GM23338 (cell line): ENCODE measurements around the gene UTS2. TPM values are rescaled to one million over a fixed set of nuclear protein-coding genes. Genes with fewer than 3 reads are reported as not detected.

Source experiments
- ATAC-seq: fragments of 200-7000 bp; cut with Tn5 transposase; 3 replicates; pipeline ENCODE4 v1.9.1; 2020
- DNase-seq: peaks from one replicate; pipeline ENCODE4 v3.0.0-alpha.2; 2015; ENCODE audit warnings: low spot score
- H2AFZ ChIP-seq: fragments of 200-600 bp; sonication (generic); 2 replicates; pipeline ENCODE4 v1.8.0; 2016; ENCODE audit warnings: antibody characterized with exemption, mild to moderate bottlenecking, moderate library complexity
- H3F3A ChIP-seq: fragments of 200-600 bp; sonication (generic); replicated peaks from 2 replicates; pipeline ENCODE4 v1.8.0; 2017; ENCODE audit warnings: antibody characterized with exemption, mixed run types, low read depth
- H3K27ac ChIP-seq: fragments of 200-600 bp; sonication (generic); 2 replicates; pipeline ENCODE4 v1.6.1; 2016; ENCODE audit warnings: low read depth
- H3K27me3 ChIP-seq: fragments of 200-600 bp; sonication (generic); 2 replicates; pipeline ENCODE4 v1.8.0; 2016; ENCODE audit warnings: mild to moderate bottlenecking, mixed run types, moderate library complexity; ENCODE audit not compliant: insufficient read depth
- H3K36me3 ChIP-seq: fragments of 200-600 bp; sonication (generic); 2 replicates; pipeline ENCODE4 v1.8.0; 2016; ENCODE audit warnings: mild to moderate bottlenecking; ENCODE audit not compliant: insufficient read depth
- H3K4me1 ChIP-seq: fragments of 200-600 bp; sonication (generic); 2 replicates; pipeline ENCODE4 v1.8.0; 2016; ENCODE audit warnings: mild to moderate bottlenecking, moderate library complexity; ENCODE audit not compliant: insufficient read depth
- H3K4me2 ChIP-seq: fragments of 200-600 bp; sonication (generic); 2 replicates; pipeline ENCODE4 v1.7.1; 2017; ENCODE audit warnings: mixed run types
- H3K4me3 ChIP-seq: fragments of 200-600 bp; sonication (generic); 2 replicates; pipeline ENCODE4 v1.6.1; 2016; ENCODE audit warnings: mixed run types
- H3K79me2 ChIP-seq: fragments of 200-600 bp; sonication (generic); replicated peaks from 2 replicates; pipeline ENCODE4 v1.8.0; 2017; ENCODE audit warnings: mild to moderate bottlenecking; ENCODE audit not compliant: insufficient read depth
- H3K9me2 ChIP-seq: fragments of 200-600 bp; sonication (generic); 2 replicates; pipeline ENCODE4 v1.8.0; 2017; ENCODE audit not compliant: insufficient read depth
- H4K20me1 ChIP-seq: fragments of 200-600 bp; sonication (generic); replicated peaks from 2 replicates; pipeline ENCODE4 v1.8.0; 2017; ENCODE audit warnings: mild to moderate bottlenecking; ENCODE audit not compliant: insufficient read depth
- H3K27ac Mint-ChIP-seq: 2 replicates; pipeline ENCODE4 v1.8.0; 2020; ENCODE audit warnings: inconsistent platforms, mild to moderate bottlenecking, moderate library complexity, mixed read lengths
- H3K27me3 Mint-ChIP-seq: 3 replicates; pipeline ENCODE4 v1.8.0; 2022; ENCODE audit warnings: low read depth, mild to moderate bottlenecking, moderate library complexity, mixed read lengths, inconsistent platforms; ENCODE audit not compliant: insufficient read depth, poor library complexity
- H3K36me3 Mint-ChIP-seq: 3 replicates; pipeline ENCODE4 v1.8.0; 2021; ENCODE audit warnings: low read depth, mild to moderate bottlenecking, inconsistent platforms, moderate library complexity, mixed read lengths
- H3K4me1 Mint-ChIP-seq: 3 replicates; pipeline ENCODE4 v1.8.0; 2020; ENCODE audit warnings: mild to moderate bottlenecking, inconsistent platforms, mixed read lengths
- H3K4me3 Mint-ChIP-seq: 3 replicates; pipeline ENCODE4 v1.8.0; 2021; ENCODE audit warnings: moderate library complexity, mild to moderate bottlenecking, inconsistent platforms, mixed read lengths
- H3K9me3 Mint-ChIP-seq: 3 replicates; pipeline ENCODE4 v1.8.0; 2020; ENCODE audit warnings: moderate library complexity, mild to moderate bottlenecking, inconsistent platforms, mixed read lengths
- EZH2phosphoT487 ChIP-seq: fragments of 200-600 bp; sonication (generic); IDR thresholded peaks from one replicate; pipeline ENCODE4 v1.8.1; 2018; ENCODE audit warnings: antibody characterized with exemption; ENCODE audit not compliant: unreplicated experiment
- STAT1 ChIP-seq: IDR thresholded peaks from one replicate; pipeline ENCODE4 v1.6.1; 2016; ENCODE audit warnings: antibody characterized with exemption; ENCODE audit not compliant: unreplicated experiment
- polyA plus RNA-seq: library from polyadenylated mRNA; unstranded; fragments of >200 nt; fragmentation: Nextera tagmentation; extraction: Ambion mirVana; gene quantifications from 2 replicates; pipeline ENCODE4 v1.2.1, GENCODE V29; 2016
- total RNA-seq: library from RNA; depleted of rRNA; stranded (reverse); fragments of >200 nt; shearing (Covaris generic); gene quantifications from 2 replicates; pipeline ENCODE4 v1.2.3, GENCODE V29; 2014
- TF ChIP-seq, protein P1 (sequence below): fragments of 250-450 bp; sonication (Bioruptor Pico); IDR thresholded peaks from 2 replicates; pipeline ENCODE4 v1.5.0; 2020; ENCODE audit warnings: mild to moderate bottlenecking, moderate library complexity
- TF ChIP-seq, protein P2 (sequence below), 2 experiments: fragments of 200-600 bp in 1 of 2; sonication (generic) in 1 of 2; conservative IDR thresholded peaks; 2 replicates each; pipeline versions ENCODE4 v1.5.1 to v1.6.1; 2016 to 2017; ENCODE audit warnings: antibody characterized with exemption in 2 of 2, low read depth in 2 of 2, mild to moderate bottlenecking in 2 of 2, moderate library complexity in 1 of 2

UTS2 gene
- total and polyA plus RNA-seq, 2 experiments from 2014 or later: not detected

DNA sequence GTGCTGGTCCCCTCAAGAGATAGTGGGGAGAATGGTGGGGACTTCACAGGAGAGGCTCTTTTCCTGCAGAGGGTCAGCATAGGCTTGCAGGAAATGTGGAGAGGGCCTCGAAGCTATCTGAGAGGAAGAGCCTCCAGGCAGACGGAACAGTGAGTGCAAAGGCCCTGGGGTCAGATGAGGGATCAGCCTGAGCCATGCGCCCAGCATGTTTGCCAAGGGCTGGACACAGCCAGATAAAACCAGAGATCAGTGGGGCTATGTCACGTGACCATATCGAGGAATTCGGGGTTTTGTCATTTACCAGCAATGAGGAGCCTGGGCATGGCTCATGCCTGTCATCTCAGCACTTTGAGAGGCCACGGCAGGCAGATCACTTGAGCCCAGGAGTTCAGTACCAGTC is 6.5 kb upstream of the UTS2 start (continued):
- TF ChIP-seq, protein P1, sequence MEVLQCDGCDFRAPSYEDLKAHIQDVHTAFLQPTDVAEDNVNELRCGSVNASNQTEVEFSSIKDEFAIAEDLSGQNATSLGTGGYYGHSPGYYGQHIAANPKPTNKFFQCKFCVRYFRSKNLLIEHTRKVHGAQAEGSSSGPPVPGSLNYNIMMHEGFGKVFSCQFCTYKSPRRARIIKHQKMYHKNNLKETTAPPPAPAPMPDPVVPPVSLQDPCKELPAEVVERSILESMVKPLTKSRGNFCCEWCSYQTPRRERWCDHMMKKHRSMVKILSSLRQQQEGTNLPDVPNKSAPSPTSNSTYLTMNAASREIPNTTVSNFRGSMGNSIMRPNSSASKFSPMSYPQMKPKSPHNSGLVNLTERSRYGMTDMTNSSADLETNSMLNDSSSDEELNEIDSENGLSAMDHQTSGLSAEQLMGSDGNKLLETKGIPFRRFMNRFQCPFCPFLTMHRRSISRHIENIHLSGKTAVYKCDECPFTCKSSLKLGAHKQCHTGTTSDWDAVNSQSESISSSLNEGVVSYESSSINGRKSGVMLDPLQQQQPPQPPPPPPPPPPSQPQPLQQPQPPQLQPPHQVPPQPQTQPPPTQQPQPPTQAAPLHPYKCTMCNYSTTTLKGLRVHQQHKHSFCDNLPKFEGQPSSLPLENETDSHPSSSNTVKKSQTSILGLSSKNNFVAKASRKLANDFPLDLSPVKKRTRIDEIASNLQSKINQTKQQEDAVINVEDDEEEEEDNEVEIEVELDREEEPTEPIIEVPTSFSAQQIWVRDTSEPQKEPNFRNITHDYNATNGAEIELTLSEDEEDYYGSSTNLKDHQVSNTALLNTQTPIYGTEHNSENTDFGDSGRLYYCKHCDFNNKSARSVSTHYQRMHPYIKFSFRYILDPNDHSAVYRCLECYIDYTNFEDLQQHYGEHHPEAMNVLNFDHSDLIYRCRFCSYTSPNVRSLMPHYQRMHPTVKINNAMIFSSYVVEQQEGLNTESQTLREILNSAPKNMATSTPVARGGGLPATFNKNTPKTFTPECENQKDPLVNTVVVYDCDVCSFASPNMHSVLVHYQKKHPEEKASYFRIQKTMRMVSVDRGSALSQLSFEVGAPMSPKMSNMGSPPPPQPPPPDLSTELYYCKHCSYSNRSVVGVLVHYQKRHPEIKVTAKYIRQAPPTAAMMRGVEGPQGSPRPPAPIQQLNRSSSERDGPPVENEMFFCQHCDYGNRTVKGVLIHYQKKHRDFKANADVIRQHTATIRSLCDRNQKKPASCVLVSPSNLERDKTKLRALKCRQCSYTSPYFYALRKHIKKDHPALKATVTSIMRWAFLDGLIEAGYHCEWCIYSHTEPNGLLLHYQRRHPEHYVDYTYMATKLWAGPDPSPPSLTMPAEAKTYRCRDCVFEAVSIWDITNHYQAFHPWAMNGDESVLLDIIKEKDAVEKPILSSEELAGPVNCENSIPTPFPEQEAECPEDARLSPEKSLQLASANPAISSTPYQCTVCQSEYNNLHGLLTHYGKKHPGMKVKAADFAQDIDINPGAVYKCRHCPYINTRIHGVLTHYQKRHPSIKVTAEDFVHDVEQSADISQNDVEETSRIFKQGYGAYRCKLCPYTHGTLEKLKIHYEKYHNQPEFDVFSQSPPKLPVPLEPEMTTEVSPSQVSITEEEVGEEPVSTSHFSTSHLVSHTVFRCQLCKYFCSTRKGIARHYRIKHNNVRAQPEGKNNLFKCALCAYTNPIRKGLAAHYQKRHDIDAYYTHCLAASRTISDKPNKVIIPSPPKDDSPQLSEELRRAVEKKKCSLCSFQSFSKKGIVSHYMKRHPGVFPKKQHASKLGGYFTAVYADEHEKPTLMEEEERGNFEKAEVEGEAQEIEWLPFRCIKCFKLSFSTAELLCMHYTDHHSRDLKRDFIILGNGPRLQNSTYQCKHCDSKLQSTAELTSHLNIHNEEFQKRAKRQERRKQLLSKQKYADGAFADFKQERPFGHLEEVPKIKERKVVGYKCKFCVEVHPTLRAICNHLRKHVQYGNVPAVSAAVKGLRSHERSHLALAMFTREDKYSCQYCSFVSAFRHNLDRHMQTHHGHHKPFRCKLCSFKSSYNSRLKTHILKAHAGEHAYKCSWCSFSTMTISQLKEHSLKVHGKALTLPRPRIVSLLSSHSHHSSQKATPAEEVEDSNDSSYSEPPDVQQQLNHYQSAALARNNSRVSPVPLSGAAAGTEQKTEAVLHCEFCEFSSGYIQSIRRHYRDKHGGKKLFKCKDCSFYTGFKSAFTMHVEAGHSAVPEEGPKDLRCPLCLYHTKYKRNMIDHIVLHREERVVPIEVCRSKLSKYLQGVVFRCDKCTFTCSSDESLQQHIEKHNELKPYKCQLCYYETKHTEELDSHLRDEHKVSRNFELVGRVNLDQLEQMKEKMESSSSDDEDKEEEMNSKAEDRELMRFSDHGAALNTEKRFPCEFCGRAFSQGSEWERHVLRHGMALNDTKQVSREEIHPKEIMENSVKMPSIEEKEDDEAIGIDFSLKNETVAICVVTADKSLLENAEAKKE (CRISPR knock-in tag): no peak

DNA sequence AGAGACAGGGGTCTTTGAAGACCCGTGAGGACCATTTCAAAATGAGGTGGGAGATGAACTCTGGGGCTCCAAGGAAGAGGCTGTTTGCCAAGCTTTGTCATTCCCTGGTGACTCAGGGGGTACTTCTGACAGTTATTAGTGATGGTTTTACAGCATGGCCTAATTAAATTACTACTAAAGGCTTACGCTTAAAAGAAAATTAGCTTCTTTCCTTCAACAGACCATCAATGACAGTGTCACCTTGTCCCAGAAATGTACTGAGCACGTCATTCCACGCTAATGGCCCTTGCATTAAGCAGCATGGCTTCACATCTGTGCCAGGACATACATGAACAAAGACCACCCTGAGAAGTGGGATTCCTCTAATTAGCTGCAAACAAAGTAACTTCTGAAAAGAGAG is 5.1 kb upstream of the UTS2 start:
- no peaks in the 10 kb centered on the region for H3K9me2 ChIP-seq
- no peaks in the 10 kb centered on the region for H3F3A ChIP-seq
- H3K27me3 ChIP-seq: no peaks in the 10 kb centered on the region
- H3K4me1 ChIP-seq: no peaks in the 10 kb centered on the region
- Mint-ChIP-seq H3K4me1 (peaks cover 8% of the 10 kb centered on the region), H3K9me3 (no peaks in the 10 kb centered on the region), H3K36me3 (no peaks in the 10 kb centered on the region), H3K27me3 (peaks cover 3% of the 10 kb centered on the region), H3K27ac (no peak overlapping the region), H3K4me3 (no peak overlapping the region)
- no peak for ATAC-seq
- no peaks in the 10 kb centered on the region for H3K79me2 ChIP-seq
- no peak for DNase-seq
- no peak overlapping the region for H3K4me3 ChIP-seq
- H3K36me3 ChIP-seq: no peaks in the 10 kb centered on the region
- no peak overlapping the region for H3K4me2 ChIP-seq
- H2AFZ ChIP-seq: no peak overlapping the region
- H4K20me1 ChIP-seq: no peaks in the 10 kb centered on the region
- TF ChIP-seq STAT1 (no peak), EZH2phosphoT487 (no peak)
- TF ChIP-seq, protein P2, sequence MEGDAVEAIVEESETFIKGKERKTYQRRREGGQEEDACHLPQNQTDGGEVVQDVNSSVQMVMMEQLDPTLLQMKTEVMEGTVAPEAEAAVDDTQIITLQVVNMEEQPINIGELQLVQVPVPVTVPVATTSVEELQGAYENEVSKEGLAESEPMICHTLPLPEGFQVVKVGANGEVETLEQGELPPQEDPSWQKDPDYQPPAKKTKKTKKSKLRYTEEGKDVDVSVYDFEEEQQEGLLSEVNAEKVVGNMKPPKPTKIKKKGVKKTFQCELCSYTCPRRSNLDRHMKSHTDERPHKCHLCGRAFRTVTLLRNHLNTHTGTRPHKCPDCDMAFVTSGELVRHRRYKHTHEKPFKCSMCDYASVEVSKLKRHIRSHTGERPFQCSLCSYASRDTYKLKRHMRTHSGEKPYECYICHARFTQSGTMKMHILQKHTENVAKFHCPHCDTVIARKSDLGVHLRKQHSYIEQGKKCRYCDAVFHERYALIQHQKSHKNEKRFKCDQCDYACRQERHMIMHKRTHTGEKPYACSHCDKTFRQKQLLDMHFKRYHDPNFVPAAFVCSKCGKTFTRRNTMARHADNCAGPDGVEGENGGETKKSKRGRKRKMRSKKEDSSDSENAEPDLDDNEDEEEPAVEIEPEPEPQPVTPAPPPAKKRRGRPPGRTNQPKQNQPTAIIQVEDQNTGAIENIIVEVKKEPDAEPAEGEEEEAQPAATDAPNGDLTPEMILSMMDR (conservative IDR thresholded peaks at IDR 0.05; ENCODE audit: low read depth in 2 of 2): no peak
- no peak overlapping the region for H3K27ac ChIP-seq
